GM12892 (cell line): ENCODE data around the gene MYG1.

ENCODE experiments used
- POLR2A ChIP-seq: IDR thresholded peaks from 2 replicates; pipeline ENCODE4 v1.6.1; 2011; ENCODE audit warnings: low read depth, low read length, control low read depth
- POLR2AphosphoS5 ChIP-seq: IDR thresholded peaks from 2 replicates; pipeline ENCODE4 v1.6.1; 2011; ENCODE audit warnings: low read depth, low read length, control low read depth
- TAF1 ChIP-seq: IDR thresholded peaks from 2 replicates; pipeline ENCODE4 v1.6.1; 2011; ENCODE audit warnings: low read depth, mild to moderate bottlenecking, control low read depth, low read length, borderline replicate concordance

GRCh38 chr12:53286448-53286847, 13.0 kb upstream of the MYG1 start:
- TF ChIP-seq POLR2AphosphoS5 (no peak), POLR2A (no peak), TAF1 (no peak)
